Skeletal muscle cell (primary cell): ENCODE results near the gene DACT2.

Source experiments
- DNase-seq: peaks from one replicate; pipeline ENCODE4 v3.0.0-alpha.2; 2010; ENCODE audit warnings: low read depth
- H3K4me3 ChIP-seq: 2 replicates; pipeline ENCODE4 v1.5.1; 2011; ENCODE audit warnings: low read depth, mild to moderate bottlenecking, control low read depth, low read length, moderate library complexity

The DACT2 gene

GRCh38 chr6:168354338-168354737 is 34.8 kb upstream of the DACT2 start:
- no peak for DNase-seq
- no peak overlapping the region for H3K4me3 ChIP-seq

- no peak overlapping the region for H3K4me3 ChIP-seq
- no peak for DNase-seq
These were observed 33.5 kb upstream of the DACT2 start for GRCh38 chr6:168353041-168353440.

- no peak overlapping the region for H3K4me3 ChIP-seq
- DNase-seq = no peak
These were observed 32.5 kb upstream of the DACT2 start for GRCh38 chr6:168352096-168352495.

GRCh38 chr6:168349718-168350210 is 30.2 kb upstream of the DACT2 start:
- DNase-seq = no peak
- no peak overlapping the region for H3K4me3 ChIP-seq

GRCh38 chr6:168348186-168348585 is 28.6 kb upstream of the DACT2 start:
- no peak for DNase-seq
- no peak overlapping the region for H3K4me3 ChIP-seq

GRCh38 chr6:168347615-168348014 is 28.0 kb upstream of the DACT2 start:
- no peak overlapping the region for H3K4me3 ChIP-seq
- DNase-seq = no peak

GRCh38 chr6:168347053-168347452 is 27.5 kb upstream of the DACT2 start:
- DNase-seq = no peak
- no peak overlapping the region for H3K4me3 ChIP-seq

GRCh38 chr6:168345896-168346754 is 26.5 kb upstream of the DACT2 start:
- H3K4me3 ChIP-seq = no peak overlapping the region
- DNase-seq = no peak

GRCh38 chr6:168345266-168345665 is 25.7 kb upstream of the DACT2 start:
- DNase-seq = no peak

GRCh38 chr6:168344338-168344737 is 24.8 kb upstream of the DACT2 start:
- DNase-seq = no peak
- no peak overlapping the region for H3K4me3 ChIP-seq

More at GRCh38 chr6:168345266-168345665, 25.7 kb upstream of the DACT2 start:
- no peak overlapping the region for H3K4me3 ChIP-seq

- DNase-seq = no peak
These were observed 23.9 kb upstream of the DACT2 start for GRCh38 chr6:168343239-168344150.

GRCh38 chr6:168342636-168343035 is 23.1 kb upstream of the DACT2 start:
- DNase-seq = no peak
- no peak overlapping the region for H3K4me3 ChIP-seq

More at GRCh38 chr6:168343239-168344150, 23.9 kb upstream of the DACT2 start:
- no peak overlapping the region for H3K4me3 ChIP-seq

- no peak overlapping the region for H3K4me3 ChIP-seq
- no peak for DNase-seq
These were observed 21.8 kb upstream of the DACT2 start for GRCh38 chr6:168341280-168341900.

GRCh38 chr6:168340819-168341218 is 21.2 kb upstream of the DACT2 start:
- no peak overlapping the region for H3K4me3 ChIP-seq
- DNase-seq = no peak

- DNase-seq = no peak
- no peak overlapping the region for H3K4me3 ChIP-seq
These were observed 19.2 kb upstream of the DACT2 start for GRCh38 chr6:168338777-168339176.

- DNase-seq = no peak
- no peak overlapping the region for H3K4me3 ChIP-seq
These were observed 17.4 kb upstream of the DACT2 start for GRCh38 chr6:168336967-168337366.

GRCh38 chr6:168333989-168334388 is 14.4 kb upstream of the DACT2 start:
- DNase-seq = no peak
- H3K4me3 ChIP-seq = no peak overlapping the region

- H3K4me3 ChIP-seq = no peak overlapping the region
These were observed 13.9 kb upstream of the DACT2 start for GRCh38 chr6:168333491-168333890.

GRCh38 chr6:168333039-168333438 is 13.5 kb upstream of the DACT2 start:
- DNase-seq = no peak
- H3K4me3 ChIP-seq = no peak overlapping the region

More at GRCh38 chr6:168333491-168333890, 13.9 kb upstream of the DACT2 start:
- no peak for DNase-seq

- DNase-seq = no peak
These were observed 12.4 kb upstream of the DACT2 start for GRCh38 chr6:168332020-168332419.

More at GRCh38 chr6:168332020-168332419, 12.4 kb upstream of the DACT2 start:
- no peak overlapping the region for H3K4me3 ChIP-seq
